ENCODE data around the gene IGFL3. TPM values are rescaled to one million over a fixed set of nuclear protein-coding genes. Genes with fewer than 3 reads are reported as not detected.

IGFL3 gene
- 0.23 to 0.40 TPM (median 0.31 TPM) in 3 of 5 replicates, not detected in the others for total RNA-seq (2022; extraction: Qiagen RNA extraction)

GRCh38 chr19:46124638-46125115 lies at the start of gene IGFL3:
IGFL3 (minus strand) TSS chr19:46124688; CDS start chr19:46124649, 39 bp downstream.

GRCh38 chr19:46147791-46148288 lies 23.4 kb upstream of the IGFL3 start, which contains the start of gene IGFL2:
IGFL2 (plus strand) TSS chr19:46148238; CDS start chr19:46148279, 41 bp downstream.

Other genes with a start within 250 kb of the IGFL3 start
- gene IRF2BP1, start 238.5 kb downstream of the IGFL3 start, total RNA-seq (2022; extraction: Qiagen RNA extraction) = 19.8 to 36.1 TPM (median 34.7 TPM) in 5 replicates
- gene MYPOP, start 222.1 kb downstream of the IGFL3 start, total RNA-seq (2022; extraction: Qiagen RNA extraction) = 5.3 to 10.5 TPM (median 8.7 TPM) in 5 replicates
- not detected in 5 replicates for gene NANOS2, start 209.9 kb downstream of the IGFL3 start, total RNA-seq (2022; extraction: Qiagen RNA extraction)
- 0.33 to 0.49 TPM (median 0.44 TPM) in 5 replicates for gene NOVA2, start 150.8 kb downstream of the IGFL3 start, total RNA-seq (2022; extraction: Qiagen RNA extraction)
- 3.7 to 6.2 TPM (median 4.5 TPM) in 5 replicates for gene CCDC61, start 129.2 kb downstream of the IGFL3 start, total RNA-seq (2022; extraction: Qiagen RNA extraction)
- not detected in 5 replicates for gene PGLYRP1, start 101.6 kb downstream of the IGFL3 start, total RNA-seq (2022; extraction: Qiagen RNA extraction)
- gene IGFL4, start 83.7 kb downstream of the IGFL3 start, total RNA-seq (2022; extraction: Qiagen RNA extraction) = 0.28 to 0.52 TPM (median 0.41 TPM) in 5 replicates
- gene IGFL2, start 23.6 kb upstream of the IGFL3 start, total RNA-seq (2022; extraction: Qiagen RNA extraction) = 0.20 to 1.3 TPM (median 0.34 TPM) in 5 replicates
- gene IGFL1, start 105.1 kb upstream of the IGFL3 start, total RNA-seq (2022; extraction: Qiagen RNA extraction) = 1.5 to 2.5 TPM (median 1.7 TPM) in 5 replicates
- 0.05 to 0.12 TPM in 2 of 5 replicates, not detected in the others for gene HIF3A, start 172.4 kb upstream of the IGFL3 start, total RNA-seq (2022; extraction: Qiagen RNA extraction)
- 79.2 to 90.9 TPM (median 85.4 TPM) in 5 replicates for gene PPP5C, start 222.4 kb upstream of the IGFL3 start, total RNA-seq (2022; extraction: Qiagen RNA extraction)

Data from A549 treated with Mapracorat at 1 μM for 4 hours (cell line).